Measurements from ENCODE around the gene TNNT3.
"Not testable (repeated sequence)": the region's sequence is repeated elsewhere in the genome, so short reads cannot be mapped to it uniquely, and the experiment has no call there.

Gene TNNT3

DNA sequence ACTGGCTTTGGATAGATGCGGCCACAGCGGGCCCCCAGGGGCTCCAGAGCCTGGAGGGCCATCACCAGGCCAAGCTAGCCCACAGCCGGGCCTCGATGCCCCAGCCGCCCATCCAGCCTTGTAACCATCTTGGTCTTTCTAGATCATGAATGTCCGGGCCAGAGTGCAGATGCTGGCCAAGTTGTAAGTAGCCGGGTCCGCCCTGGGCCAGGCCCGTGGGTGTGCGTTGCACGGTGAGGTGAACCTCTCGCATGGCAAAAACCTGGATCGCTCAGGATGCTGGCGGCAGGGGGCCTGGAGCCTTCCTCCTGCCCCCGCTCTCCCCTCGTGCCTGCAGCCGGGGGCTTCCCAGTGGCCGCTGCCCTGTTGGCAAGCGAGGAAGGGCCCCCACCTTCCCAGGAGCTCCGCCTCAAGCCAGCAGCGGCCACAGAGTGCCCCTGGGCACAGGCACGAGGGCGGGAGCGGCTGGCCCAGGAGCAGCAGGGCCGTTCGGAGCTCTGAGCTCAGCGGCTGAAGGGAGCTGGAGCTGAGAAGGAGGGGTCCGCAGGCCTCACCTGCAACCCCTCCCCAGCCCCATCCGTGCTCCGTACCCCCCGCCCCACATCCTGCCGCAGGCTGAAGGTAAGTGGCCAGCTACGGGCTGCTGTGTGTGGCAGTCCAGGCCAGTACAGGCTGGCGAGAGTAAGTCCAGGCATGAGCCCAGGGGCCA, 16.7 kb downstream of the TNNT3 start:
- no peak for DNase-seq

DNA sequence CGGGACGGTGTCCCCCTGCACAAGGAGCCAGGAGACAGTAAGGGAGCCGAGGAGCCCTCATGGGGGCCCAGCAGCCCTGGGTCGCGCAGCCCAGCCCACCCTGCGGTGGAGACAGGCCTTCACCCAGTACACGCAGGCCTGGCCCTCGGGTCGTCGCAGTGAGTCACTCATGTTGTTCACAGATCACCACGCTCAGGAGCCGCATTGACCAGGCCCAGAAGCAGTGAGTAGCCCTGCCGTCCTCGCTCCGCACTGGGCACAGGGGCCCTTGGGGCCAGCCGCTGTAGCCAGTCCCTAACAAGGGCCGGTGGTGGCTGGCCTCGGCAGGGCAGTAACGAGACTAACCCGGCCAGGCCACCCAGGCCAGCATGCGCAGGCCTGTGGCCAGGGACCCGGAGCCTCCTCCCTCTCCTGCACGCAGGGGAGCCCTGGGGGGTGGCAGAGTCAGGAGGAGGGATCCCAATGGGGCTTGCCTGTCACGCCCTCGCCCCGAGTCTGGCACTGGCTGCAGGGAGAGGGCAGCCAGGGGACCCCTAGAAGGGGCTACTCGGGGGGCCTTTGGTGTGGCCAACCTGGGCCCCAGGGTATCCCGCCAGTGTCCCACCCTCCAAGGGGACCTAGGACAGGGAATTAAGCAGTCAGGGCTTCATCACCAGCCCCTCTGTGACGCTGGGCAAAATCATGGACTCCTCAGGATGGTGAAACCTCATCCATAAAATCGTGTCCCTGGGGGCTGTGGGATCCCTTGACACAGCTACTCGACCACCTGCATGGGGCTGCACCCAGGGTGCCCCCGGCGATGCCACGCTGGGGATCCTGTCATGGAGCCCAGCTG, 17.5 kb downstream of the TNNT3 start:
- DNase-seq = no peak

DNA sequence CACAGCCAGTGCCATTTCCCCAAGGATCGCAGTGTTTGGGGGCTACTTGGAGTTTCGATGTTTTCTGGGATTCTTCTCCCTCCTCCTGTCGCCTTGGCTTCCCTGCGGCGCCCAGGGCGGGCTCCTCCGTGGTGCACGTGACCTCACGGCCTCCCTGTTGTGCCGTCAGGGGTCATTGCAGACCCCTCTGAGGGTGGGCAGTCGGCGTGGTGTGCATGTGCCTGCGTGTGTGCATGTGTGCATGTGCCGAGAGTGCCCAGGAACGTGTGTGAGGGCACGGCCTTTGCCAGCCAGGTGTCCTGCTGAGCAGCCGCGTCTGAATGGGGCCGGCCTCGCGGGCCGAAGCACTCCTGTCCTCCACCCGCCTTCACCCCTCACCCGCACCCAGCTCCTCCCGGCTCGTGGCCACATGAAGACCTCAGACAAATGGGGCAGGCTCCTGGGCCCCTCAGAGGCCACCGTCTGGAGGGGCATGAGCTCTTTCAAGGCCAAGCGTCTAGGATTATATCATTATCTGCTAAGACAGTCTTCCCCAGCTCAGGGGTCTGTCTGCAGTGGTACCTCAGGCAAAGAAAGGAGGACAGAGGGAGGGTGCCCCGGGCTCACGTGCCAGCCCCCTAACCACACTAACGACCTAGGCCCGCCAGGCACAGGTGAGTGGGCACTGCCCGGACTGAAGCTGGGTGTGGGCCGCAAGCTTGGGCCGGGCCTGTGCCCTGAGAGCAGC, 18.3 kb downstream of the TNNT3 start:
- no peak for DNase-seq

DNA sequence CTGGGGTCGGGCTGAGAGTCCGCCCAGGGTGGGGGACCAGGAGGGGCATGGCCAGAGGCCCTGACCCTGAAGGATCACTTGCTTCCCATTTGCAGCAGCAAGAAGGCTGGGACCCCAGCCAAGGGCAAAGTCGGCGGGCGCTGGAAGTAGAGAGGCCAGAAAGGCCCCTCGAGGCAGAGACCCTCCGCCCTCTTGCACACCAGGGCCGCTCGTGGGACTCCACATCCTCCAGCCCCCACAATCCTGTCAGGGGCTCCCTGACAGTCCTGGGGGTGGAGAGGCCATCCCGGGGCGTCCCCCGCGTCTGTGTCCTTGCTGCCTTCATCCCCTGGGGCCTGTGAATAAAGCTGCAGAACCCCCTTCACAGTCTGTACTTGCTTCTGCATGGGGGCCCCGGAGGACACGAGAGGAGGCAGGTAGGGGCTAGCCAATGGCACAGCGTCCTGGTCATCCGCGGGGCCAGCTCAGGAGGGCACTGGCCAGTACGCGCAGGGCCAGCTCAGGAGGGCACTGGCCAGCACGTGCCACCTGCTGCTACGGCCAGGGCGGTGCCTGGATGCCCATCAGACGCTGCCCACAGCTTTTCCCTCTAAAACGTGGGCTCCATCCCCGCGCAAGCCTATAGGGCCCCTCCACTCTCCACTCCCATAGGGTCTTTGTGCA, 19.0 kb downstream of the TNNT3 start:
- DNase-seq = no peak

DNA sequence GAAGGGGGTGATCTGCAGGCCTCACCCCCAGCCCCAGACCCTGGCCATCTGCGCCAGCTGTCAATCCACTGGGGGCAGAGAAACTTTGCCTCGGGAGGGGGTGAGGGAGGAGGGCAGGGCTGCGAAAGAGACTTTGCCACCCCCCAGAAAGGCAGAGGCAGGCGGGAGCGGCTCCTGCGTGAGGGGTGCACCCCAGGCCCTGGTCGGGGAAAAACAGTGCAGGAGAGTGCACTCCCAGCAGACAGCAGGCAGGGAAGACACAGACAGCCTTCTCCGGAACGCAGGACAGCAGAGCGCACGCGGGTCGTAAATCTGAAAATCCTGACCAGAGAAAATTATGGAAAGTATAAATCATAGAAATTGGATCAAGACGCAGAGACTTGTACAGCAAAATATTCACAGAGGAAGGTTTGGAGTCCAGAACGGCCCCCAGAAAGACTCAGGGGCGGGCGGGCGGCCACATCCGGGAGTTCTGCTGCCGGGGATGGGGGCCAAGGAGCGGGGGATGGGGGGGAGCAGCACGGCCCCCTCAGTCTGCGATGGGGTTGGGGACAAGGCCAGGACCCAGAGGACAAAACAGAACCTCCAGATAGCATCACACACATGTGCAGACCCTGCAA, 19.6 kb downstream of the TNNT3 start:
- no peak for DNase-seq

DNA sequence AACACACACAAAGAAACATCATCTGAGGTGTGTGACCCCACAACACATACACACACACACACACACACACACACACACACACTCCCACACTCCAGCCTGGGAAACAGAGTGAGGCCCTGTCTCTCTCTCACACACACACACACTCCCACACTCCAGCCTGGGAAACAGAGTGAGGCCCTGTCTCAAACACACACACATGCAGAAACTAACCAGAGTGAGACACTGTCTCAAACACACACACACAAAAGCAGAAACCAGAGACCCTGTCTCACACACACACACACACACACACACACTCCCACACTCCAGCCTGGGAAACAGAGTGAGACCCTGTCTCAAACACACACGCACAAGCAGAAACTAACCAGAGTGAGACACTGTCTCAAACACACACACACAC, 20.3 kb downstream of the TNNT3 start:
- DNase-seq = not testable (repeated sequence)

DNA sequence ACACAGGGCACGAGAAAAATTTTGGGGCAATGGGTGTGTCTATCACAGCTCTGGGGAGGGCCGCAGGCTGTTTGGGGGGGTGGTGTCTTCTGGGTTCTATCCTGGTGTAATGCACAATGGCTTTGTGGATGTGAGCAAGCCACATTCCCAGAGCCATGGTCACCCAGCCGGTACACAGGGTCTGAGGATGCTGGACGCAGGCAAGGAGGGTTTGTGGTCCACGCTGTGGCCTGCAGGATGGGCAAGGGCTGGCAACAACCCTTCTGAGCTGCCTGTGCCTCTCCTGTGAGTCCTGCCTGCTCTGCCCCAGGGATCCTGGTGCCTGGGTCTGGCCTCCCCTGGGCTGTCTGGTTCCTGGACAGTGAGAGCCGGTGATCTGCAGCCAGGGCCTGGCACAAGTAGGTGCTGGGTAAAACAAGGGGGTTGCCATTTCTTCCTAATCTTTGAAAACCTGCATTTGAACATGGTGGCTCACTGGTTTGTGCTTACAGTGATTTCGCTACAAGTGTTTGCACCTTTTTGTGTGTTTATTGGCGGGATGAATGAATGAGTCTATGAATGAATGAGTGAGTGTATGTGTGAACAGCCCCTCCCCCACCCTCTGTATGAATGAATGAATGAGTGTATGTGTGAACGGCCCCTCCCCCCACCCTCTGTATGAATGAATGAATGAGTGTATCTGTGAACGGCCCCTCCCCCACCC, 23.2 kb downstream of the TNNT3 start:
- DNase-seq = no peak

DNA sequence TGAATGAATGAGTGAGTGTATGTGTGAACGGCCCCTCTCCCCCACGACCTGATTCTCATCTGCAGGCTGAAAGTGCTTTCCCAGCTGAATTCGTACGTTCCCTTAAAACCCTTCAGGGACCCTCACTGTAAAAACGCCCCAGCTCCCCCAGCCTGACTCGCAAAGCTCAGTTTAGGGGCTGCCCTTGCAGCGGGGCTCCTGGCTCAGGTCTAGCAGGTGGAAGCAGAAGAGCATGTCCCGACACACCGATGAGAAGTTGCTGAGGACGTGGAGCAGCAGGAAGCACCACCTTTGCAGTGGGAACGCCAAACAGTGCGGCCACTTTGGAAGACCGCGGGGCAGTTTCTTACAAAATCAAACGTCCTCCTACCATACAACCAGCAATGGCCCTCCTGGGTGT, 24.1 kb downstream of the TNNT3 start:
- no peak for DNase-seq

DNA sequence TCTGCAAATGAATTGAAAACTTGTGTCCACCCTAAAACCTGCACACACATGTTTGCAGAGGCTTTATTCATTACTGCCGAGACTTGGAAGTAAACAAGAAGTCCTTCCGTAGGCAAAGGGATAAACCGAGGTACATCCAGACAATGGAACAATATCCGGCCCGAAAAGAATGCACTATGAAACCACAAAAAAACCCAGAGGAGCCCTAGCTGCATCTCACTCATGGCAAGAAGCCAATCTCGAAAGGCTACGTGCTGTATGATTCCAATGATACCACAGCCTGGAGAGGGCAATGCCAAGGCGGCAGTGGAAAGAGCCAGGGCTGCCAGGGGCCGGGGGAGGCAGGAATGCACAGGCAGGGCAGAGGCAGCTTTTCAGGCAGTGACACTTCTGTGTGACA, 24.5 kb downstream of the TNNT3 start:
- DNase-seq = no peak

DNA sequence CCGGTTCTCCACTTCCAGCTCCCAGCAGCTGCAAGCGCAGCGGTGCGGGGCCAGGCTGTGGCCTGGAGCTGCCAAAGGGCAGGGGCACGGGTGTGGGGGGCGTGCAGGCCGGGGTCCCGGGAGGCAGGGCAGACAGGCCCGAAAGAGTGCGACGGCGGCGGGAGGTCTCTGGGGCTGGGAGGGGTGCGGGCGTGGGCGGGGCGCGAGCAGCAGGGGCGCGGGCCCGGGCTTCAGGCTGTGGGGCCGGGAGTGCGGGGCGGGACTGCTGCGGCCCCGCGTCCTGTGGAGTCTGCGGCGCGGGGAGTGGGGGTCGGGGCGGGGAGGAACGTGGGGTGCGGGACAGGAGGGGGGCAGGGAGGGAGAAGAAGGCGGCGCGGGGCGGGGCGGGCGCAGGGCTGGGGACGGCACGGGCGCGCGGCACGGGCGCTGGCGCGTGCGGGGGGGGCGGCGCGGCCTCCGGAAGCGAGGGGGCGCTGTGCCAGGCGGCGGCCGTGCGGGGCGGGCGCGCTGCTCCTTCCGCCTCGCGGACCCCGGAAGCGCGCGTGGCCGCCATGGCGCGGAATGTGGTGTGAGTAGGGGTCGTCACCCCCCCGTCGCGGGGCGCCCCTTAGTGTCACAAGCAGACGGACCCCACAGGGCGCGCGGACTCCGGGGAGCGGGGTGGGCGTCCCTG, 27.4 kb downstream of the TNNT3 start, which contains the start of gene MRPL23:
MRPL23 (plus strand) TSS at position 521 of the 673 bp plus-strand sequence; CDS start at position 552, 31 bp downstream.
- DNase-seq = no peak

DNA sequence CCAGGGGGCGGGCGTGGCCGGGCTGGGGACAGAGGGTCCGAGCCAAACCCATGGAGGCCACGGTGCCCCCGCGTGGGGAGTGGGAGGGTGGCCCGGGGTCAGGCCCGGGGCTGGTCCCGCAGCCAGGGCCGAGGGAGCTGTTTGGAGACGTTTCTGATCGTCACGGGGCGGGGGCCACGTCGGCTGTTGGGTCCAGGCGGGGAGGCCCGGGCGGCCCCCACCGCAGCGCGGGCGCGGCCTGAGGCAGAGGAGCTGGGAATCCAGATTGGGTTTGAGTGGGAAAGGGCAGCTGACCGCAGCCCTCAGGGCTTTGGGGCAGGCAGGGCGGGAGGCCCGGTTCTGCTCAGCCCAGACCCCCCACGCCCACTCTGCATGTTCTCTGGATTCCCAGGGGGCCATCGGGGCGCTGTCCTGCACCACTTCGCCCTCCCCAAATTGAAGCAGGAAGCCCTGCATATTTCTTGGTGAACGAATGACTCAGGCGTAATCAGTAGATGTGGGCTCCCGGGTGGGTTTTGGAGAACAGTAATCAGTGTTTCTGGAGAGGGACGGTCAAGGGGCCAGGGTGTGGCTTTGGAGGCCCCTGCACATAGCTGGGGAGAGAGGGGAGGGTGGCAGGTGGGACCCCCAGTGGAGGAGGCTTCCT, 28.2 kb downstream of the TNNT3 start:
- no peak for DNase-seq

DNA sequence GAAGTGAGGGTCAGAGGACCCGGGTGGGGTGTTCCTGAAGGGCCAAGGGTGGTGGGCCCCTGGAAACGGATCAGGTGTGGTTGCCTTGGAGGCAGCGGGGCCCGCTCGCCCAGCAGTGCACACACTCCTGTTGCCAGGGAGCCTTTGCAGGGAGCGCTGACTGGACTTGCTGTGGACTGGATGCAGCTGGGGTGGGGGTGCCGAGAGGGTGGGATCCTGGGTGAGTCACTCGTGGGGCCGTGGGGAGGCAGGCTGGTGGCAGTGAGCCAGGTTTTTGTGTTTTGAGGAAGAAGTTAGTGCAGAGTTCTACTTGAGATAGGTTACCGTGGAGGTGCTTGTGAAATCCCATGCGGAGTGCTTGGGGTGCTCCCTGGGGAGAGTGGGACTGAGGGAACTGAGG, 28.9 kb downstream of the TNNT3 start:
- no peak for DNase-seq

DNA sequence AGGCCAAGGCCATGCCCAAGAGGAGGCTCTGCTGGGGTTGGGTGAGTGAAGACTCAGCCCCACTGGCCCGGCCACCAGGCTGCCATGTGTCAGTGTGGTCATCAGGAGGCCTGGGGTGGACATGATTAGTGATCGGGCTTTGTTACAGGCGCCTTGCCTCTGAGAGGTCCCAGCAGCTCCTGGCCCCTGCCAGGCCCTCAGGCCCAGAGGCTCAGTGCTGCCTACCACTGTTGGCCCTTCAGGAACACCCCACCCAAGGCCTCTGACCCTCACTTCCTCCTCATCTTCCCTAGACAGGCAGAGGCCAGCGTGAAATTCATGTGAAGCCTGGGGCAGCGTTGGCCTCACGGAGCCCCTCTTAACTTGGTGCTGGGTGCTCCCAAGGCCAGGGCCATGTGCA, 29.8 kb downstream of the TNNT3 start:
- DNase-seq = no peak

DNA sequence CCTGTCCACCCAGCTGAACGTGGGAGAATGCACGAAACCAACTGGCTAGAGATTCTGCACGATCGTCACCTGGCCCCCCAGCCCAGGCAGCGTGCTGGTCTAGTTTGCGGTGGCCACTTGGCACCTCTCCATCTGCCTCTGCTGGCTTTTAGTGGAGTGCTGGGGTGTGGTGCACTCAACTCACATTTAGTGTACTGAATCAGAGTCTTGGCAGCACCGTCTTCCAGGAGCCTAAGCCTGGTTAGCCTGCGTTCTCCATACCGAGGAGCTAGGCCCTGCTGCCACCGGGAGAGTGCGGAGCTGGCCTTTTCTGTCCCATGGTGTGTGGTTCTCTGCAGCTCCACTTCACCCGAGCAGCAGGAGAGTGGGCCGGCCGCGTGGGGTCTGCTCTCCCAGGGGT, 30.4 kb downstream of the TNNT3 start:
- DNase-seq = no peak

DNA sequence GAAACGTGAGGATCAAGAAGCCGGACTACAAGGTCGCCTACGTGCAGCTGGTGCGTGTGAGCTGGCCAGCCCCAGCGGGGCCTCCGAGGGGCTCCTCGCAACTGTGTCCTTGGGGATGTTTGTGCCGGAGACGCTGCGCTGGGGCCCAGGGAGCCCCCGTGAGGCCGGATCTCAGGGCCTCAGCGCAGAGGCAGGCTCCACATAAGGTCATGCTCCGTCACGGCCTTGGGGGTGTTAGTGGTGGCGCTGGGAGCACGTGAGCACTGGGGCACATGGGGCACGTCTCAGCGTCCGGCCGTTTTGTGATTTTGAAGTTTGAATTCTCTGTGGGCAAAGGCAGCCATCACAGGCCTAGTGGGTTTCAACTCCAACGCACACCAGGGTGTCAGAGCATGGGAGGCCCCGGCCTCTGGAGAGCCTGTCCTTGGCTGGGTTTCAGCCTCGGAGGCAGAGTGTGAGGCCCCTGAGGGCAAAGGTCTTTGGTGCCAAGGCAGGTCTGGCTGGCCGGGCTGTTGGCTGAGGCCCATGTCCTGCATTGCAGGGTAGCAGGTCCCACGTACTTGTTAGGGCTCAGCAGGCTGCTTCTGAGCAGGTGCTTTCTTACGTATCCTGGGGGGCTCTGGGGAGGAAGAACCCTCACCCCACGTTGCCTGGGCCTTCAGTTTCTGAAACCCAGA, 33.4 kb downstream of the TNNT3 start:
- no peak for DNase-seq

DNA sequence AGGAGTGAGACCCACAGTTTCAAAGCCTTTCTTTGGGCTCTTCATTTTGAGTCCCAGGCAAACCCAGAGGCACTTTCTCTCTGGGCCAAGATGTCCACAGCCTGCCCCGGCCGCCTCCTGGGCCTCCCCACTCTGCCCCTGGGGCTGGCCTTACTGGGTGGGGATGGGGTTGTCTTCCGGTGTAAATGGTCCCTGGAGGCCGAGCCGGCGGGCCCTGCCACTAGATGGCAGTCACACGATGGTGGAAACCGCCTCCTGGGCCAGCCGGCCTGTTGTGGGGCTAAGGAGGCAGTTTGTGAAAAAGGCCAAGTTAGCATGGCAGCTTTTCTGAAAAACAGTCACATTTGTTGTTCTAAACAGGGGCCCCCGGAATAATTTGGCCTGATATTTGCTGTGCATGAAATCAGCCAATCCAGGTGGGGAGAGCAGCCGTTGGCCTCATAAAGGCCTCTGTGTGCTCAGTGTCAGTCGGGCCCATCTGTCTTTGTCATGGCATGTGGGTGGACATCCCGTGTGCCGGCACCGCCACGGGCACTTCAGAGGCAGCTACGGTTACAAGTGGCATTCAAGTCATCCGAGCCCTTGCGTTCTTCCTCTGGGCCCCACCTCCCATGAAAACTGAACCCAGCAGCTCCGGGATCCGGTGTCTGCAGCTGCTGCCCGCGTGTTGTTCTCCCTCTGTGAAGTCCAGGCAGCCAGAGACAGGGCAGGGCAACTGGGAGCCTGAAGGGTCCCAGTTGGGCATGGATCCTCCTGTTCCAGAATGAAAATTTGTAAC, 34.2 kb downstream of the TNNT3 start:
- DNase-seq = no peak

DNA sequence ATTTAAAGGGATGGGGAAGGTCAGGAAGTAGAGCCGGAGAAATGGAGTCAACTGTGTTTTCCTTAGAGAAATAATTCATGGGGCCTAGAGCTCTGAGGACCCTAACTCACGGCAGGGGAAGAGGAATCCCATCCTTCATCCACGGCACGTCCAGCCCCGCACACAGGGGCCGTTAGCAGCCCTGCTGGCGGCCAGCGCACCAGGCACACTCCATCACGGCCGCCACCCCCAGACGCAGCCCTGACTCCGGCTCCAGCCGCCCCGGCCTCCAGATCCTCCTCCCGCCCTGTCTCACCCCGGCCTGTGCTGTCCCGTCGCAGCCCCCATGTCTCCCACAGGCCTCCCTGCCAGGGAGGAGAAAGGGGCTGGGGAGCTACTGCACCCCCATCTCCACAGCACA, 38.9 kb downstream of the TNNT3 start:
- no peak for DNase-seq

DNA sequence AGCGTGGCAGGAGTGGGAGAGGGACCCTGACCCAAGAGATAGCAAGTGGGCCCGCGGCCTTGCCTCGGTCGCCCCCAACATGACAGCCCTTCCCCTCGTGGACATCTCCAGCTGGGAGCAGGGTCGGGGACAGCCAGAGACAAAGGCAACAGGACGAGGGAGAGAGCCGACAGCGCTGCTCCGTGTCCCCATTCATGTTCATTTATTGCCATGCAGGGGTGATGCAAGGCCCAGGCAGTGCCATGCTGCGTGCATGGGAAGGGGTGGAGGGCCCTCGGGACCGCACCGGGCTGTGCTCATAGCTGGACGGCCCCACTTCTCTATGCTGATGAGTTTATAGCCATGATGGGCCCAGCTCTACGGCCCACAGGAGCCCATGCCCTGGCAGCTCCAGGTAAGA, 40.3 kb downstream of the TNNT3 start:
- DNase-seq = no peak

DNA sequence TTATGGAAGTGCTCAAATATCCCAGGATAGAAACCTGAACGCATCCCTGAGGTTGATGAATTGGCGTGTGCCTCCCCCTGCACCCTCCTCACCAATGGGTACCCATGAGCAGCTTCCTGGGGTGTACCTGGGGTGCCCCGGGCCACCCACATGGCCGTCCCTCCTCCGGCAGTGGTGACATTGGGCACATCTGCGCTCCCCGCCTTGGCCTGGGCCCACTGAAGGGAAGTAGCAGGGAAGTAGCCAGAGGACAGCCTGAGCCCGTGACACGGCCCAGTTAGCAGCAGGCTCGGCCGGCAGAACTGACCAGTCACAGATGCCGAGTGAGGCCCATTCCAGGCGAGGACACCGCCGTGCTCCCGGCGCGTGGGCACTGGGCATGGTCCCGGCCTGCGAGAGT, 44.4 kb downstream of the TNNT3 start:
- DNase-seq = no peak

DNA sequence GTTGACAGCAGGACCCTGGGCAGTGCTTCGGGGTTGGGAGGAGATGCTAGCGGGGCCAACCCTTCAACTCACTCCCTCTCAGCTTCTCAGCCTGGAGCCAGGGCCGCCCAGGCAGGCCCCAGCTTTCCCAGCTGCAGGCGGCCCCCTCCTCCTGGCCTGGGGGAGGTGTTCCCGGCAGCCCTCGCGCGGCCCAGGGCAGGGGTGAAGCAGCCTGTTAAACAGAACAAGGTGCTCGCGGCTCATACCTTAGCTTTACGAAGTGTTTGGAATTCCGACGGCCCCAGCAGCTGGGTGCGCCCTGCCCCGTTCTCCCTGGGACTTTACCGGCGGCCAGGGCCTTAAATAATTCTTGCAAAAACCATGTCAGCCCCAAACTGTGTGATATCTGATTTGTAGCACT, 44.8 kb downstream of the TNNT3 start:
- DNase-seq = no peak

Measured in NK-92 treated with Interleukin-12 subunit alpha and Interleukin-12 subunit beta, amount 100 ng/mL, for 24 hours (cell line).